K562 (cell line): ENCODE measurements around the gene C2CD5. TPM values are rescaled to one million over a fixed set of nuclear protein-coding genes. Genes with fewer than 3 reads are reported as not detected.

ENCODE experiments used
- ATAC-seq: fragments of 200-7000 bp; cut with Tn5 transposase; 3 replicates; pipeline ENCODE4 v1.9.1; 2020; ENCODE audit warnings: moderate library complexity
- BruUV-seq: library from RNA; stranded (reverse); fragments of 400-500 nt; replicated peaks from 2 replicates; lab custom pipeline; 2021; lab: Mats Ljungman, UMichigan
- CTCF ChIA-PET: fragments of 300-600 bp; formaldehyde crosslinking; extraction: SDS; loops from one replicate; lab custom pipeline; 2021; ENCODE audit warnings: low intra/inter-chr PET ratio; lab: Yijun Ruan, JAX
- POLR2A ChIA-PET: fragments of 300-600, 350-650 bp; sonication (Branson Sonifier 250); formaldehyde crosslinking; extraction: SDS; loops from one replicate; lab custom pipeline; 2021; ENCODE audit warnings: antibody characterized with exemption, inconsistent platforms; lab: Yijun Ruan, JAX
- DNase-seq, 4 experiments: peaks; one replicate each; pipeline versions ENCODE4 v3.0.0 to v3.0.0-alpha.2; 2011 to 2018; ENCODE audit warnings: low spot score in 3 of 4, mixed read lengths in 3 of 4; ENCODE audit errors: extremely low read depth in 1 of 4
- FAIRE-seq: peaks from 2 replicates; lab custom pipeline; 2011; peaks lifted over from hg19 to GRCh38; lab: Jason Lieb, UNC
- H2AFZ ChIP-seq: 2 replicates; pipeline ENCODE4 v1.6.0; 2011; ENCODE audit warnings: low read depth, low read length, control low read depth, inconsistent platforms
- H3K27ac ChIP-seq: fragments of 200-600 bp; 3 replicates; pipeline ENCODE4 v1.8.0; 2011; ENCODE audit warnings: low read depth, mild to moderate bottlenecking, control low read depth, inconsistent platforms, low read length, moderate library complexity, mixed read lengths; ENCODE audit errors: extremely low read depth
- H3K27me3 ChIP-seq, 2 experiments: fragments of 300-600 bp in 1 of 2; 2 replicates in 1 of 2; 3 replicates in 1 of 2; pipeline versions ENCODE4 v1.6.0 to v1.8.0; 2011; ENCODE audit warnings: inconsistent platforms in 2 of 2, low read length in 2 of 2, mild to moderate bottlenecking in 1 of 2, mixed read lengths in 1 of 2, moderate library complexity in 1 of 2; ENCODE audit not compliant: control insufficient read depth in 2 of 2, insufficient read depth in 2 of 2
- H3K36me3 ChIP-seq: fragments of 300-600 bp; 3 replicates; pipeline ENCODE4 v1.8.0; 2011; ENCODE audit warnings: mild to moderate bottlenecking, low read length, inconsistent platforms; ENCODE audit not compliant: control insufficient read depth, insufficient read depth
- H3K4me1 ChIP-seq, 2 experiments: fragments of 200-600 bp in 1 of 2; replicated peaks in 1 of 2; 2 replicates in 1 of 2; 3 replicates in 1 of 2; pipeline versions ENCODE4 v1.5.1 to v1.8.0; 2011; ENCODE audit warnings: inconsistent platforms in 2 of 2, low read length in 2 of 2, mild to moderate bottlenecking in 1 of 2, mixed read lengths in 1 of 2, moderate library complexity in 1 of 2; ENCODE audit not compliant: control insufficient read depth in 2 of 2, insufficient read depth in 2 of 2
- H3K4me2 ChIP-seq: 2 replicates; pipeline ENCODE4 v1.6.1; 2011; ENCODE audit warnings: low read length, control low read depth, inconsistent platforms, mixed read lengths; ENCODE audit not compliant: insufficient read depth
- H3K4me3 ChIP-seq: fragments of 200-600 bp; sonication (generic), shearing (Covaris generic); 2 replicates; pipeline ENCODE4 v1.5.1; 2016; ENCODE audit warnings: control low read depth, inconsistent platforms
- H3K79me2 ChIP-seq: fragments of 200-600 bp; 3 replicates; pipeline ENCODE4 v1.8.0; 2011; ENCODE audit warnings: low read length, inconsistent platforms; ENCODE audit not compliant: control insufficient read depth, insufficient read depth
- H3K9ac ChIP-seq, 2 experiments: 2 replicates each; pipeline versions ENCODE4 v1.6.0 to v1.6.1; 2011; ENCODE audit warnings: low read depth in 2 of 2, low read length in 2 of 2, control low read depth in 1 of 2, inconsistent platforms in 1 of 2, mild to moderate bottlenecking in 1 of 2, mixed read lengths in 1 of 2; ENCODE audit not compliant: insufficient read depth in 1 of 2
- H3K9me1 ChIP-seq: one replicate; pipeline ENCODE4 v1.6.0; 2011; ENCODE audit warnings: inconsistent platforms, mild to moderate bottlenecking, low read length, moderate library complexity; ENCODE audit not compliant: control insufficient read depth, insufficient read depth
- H3K9me3 ChIP-seq: replicated peaks from 2 replicates; pipeline ENCODE4 v1.5.1; 2011; ENCODE audit warnings: low read depth, low read length, inconsistent platforms; ENCODE audit not compliant: control insufficient read depth, insufficient read depth
- H4K20me1 ChIP-seq: replicated peaks from 2 replicates; pipeline ENCODE4 v1.6.1; 2011; ENCODE audit warnings: low read length, inconsistent platforms, mixed read lengths; ENCODE audit not compliant: control insufficient read depth, insufficient read depth
- CBX5 ChIP-seq: IDR thresholded peaks from 2 replicates; pipeline ENCODE4 v1.6.1; 2014; ENCODE audit warnings: low read depth, borderline replicate concordance
- CBX8 ChIP-seq: fragments of 200-600 bp; sonication (generic); IDR thresholded peaks from 2 replicates; pipeline ENCODE4 v1.6.1; 2012; ENCODE audit warnings: borderline replicate concordance, mixed run types, low read depth, mild to moderate bottlenecking, moderate library complexity, mixed read lengths, low read length, control low read depth, inconsistent platforms; ENCODE audit not compliant: poor library complexity, severe bottlenecking; ENCODE audit errors: extremely low read depth
- ESRRB ChIP-seq: fragments of 250-450 bp; sonication (Bioruptor Pico); IDR thresholded peaks from 2 replicates; pipeline ENCODE4 v1.5.0; 2020; ENCODE audit warnings: mild to moderate bottlenecking, moderate library complexity, borderline replicate concordance
- FOXK2 ChIP-seq, 2 experiments: fragments of 450-650 bp; IDR thresholded peaks in 1 of 2; conservative IDR thresholded peaks in 1 of 2; 2 replicates each; pipeline ENCODE4 v1.6.1; 2016; ENCODE audit warnings: low read depth in 2 of 2, mild to moderate bottlenecking in 1 of 2
- HSF4 ChIP-seq: fragments of 250-450 bp; sonication (Bioruptor Pico); IDR thresholded peaks from 2 replicates; pipeline ENCODE4 v2.1.2; 2022; ENCODE audit warnings: mild to moderate bottlenecking, moderate library complexity, borderline replicate concordance
- MTA2 ChIP-seq: fragments of 450-650 bp; IDR thresholded peaks from 2 replicates; pipeline ENCODE4 v1.6.1; 2016; ENCODE audit warnings: low read depth
- MYBL2 ChIP-seq, 2 experiments: fragments of 450-650 bp in 1 of 2; sonication (generic) in 1 of 2; formaldehyde crosslinking in 1 of 2; IDR thresholded peaks; 2 replicates each; pipeline versions ENCODE4 v1.6.1 to v1.8.1; 2017 to 2022; ENCODE audit warnings: borderline replicate concordance in 1 of 2, inconsistent platforms in 1 of 2, low read depth in 1 of 2, mild to moderate bottlenecking in 1 of 2, missing genetic modification reagents in 1 of 2, moderate library complexity in 1 of 2
- NR2C1 ChIP-seq, 2 experiments: fragments of 450-650 bp; IDR thresholded peaks; 2 replicates each; pipeline ENCODE4 v1.6.1; 2017; ENCODE audit warnings: mild to moderate bottlenecking in 2 of 2, antibody characterized with exemption in 1 of 2, inconsistent platforms in 1 of 2, missing compliant biosample characterization in 1 of 2, missing genetic modification characterization in 1 of 2
- SMAD4 ChIP-seq: fragments of 250-450 bp; sonication (Bioruptor Pico); conservative IDR thresholded peaks from 2 replicates; pipeline ENCODE4 v1.8.0; 2021; ENCODE audit warnings: inconsistent platforms, mild to moderate bottlenecking, moderate library complexity
- whole genome bisulfite sequencing: fragments of 100-300 bp; shearing (Covaris generic); methylation state at CpG from one replicate; pipeline ENCODE4 v1.1.6; 2016; ENCODE audit warnings: low coverage, mixed read lengths; ENCODE audit not compliant: insufficient coverage; ENCODE audit errors: missing lambda C conversion rate; 5-methylcytosine and 5-hydroxymethylcytosine counted together
- in situ Hi-C: fragments of 300-500 bp; cut with MboI; formaldehyde crosslinking; loops from 4 replicates; pipeline ENCODE4 v1.15.0; 2018; ENCODE audit warnings: inconsistent platforms, mixed read lengths
- intact Hi-C: fragments of 100-400 bp; cut with micrococcal nuclease; formaldehyde crosslinking; loops from 2 replicates; pipeline ENCODE4 v1.14.2; 2022
- polyA plus RNA-seq, 8 experiments: library from polyadenylated mRNA; depleted of rRNA in 4 of 8; stranded (reverse) in 5 of 8; unstranded in 3 of 8; fragments of >200 nt; fragmentation: Nextera tagmentation in 2 of 8; fragmentation: Illumina TruSeq in 1 of 8; extraction: Ambion mirVana in 2 of 8; extraction: Trizol in 1 of 8; gene quantifications; 2 replicates each; pipeline versions ENCODE4 v1.2.1 to v1.2.3, GENCODE V29; 2011 to 2014; ENCODE audit warnings: inconsistent platforms in 1 of 8, missing spikeins in 1 of 8
- total RNA-seq, 7 experiments: library from RNA; depleted of rRNA in 6 of 7; stranded (reverse); fragments of >200 nt in 6 of 7; fragmentation: Illumina TruSeq in 2 of 7; extraction: Trizol in 2 of 7; gene quantifications; 2 replicates each; pipeline versions ENCODE4 v1.2.1 to v1.2.3, GENCODE V29; 2011 to 2021; ENCODE audit warnings: low replicate concordance in 1 of 7
- TF ChIP-seq, protein P1 (sequence below): fragments of 200-800 bp; sonication (Bioruptor generic); IDR thresholded peaks from 2 replicates; pipeline ENCODE4 v1.6.1; 2017; ENCODE audit warnings: missing genetic modification characterization, missing compliant biosample characterization

C2CD5 gene
- total and polyA plus RNA-seq, 9 of the 15 experiments (the other 6 are each of a cell fraction or from before 2014, with no cell fraction given) = 5.1 to 24.1 (median 14.3) TPM

DNA sequence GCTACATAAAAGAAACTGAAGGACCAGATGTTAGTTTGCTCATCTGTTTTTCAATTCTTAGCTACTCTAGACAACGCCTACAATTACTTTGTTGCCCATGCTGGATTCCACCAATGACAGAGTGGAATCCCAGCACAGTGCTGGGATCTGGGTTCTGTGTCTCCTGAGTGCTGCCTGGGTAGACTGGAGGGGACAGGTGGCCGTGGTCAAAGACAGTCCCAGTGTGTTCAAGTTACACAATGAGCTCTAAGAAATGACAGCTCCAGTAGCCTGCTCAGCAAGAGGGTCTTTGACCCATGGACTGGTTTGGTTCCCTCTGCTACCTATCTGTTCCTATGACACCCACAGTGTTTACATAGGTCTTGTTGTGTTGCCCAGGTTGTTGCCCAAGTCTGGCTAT, 38.5 kb downstream of the C2CD5 start:
- peaks cover 8% of the 10 kb centered on the region; the same call in 2 of the 3 replicates for H3K36me3 ChIP-seq
- TF ChIP-seq MTA2 = no peak
- no peak for TF ChIP-seq MYBL2 (IDR thresholded peaks at IDR 0.05; ENCODE audit: low read depth)
- no peak for TF ChIP-seq MYBL2 (CRISPR knock-in tag; IDR thresholded peaks at IDR 0.05; ENCODE audit: borderline replicate concordance)
- no peak for TF ChIP-seq NR2C1 (IDR thresholded peaks at IDR 0.05)
- no peak for TF ChIP-seq NR2C1 (tag; IDR thresholded peaks at IDR 0.05)
- no peak for TF ChIP-seq ESRRB (CRISPR knock-in tag)
- no peak for TF ChIP-seq HSF4 (CRISPR knock-in tag)
- no peak for TF ChIP-seq CBX5
- no peak for TF ChIP-seq FOXK2 (conservative IDR thresholded peaks at IDR 0.05 in 1 of 2, IDR thresholded peaks at IDR 0.05 in 1 of 2; ENCODE audit: low read depth in 2 of 2)
- TF ChIP-seq, protein P1, sequence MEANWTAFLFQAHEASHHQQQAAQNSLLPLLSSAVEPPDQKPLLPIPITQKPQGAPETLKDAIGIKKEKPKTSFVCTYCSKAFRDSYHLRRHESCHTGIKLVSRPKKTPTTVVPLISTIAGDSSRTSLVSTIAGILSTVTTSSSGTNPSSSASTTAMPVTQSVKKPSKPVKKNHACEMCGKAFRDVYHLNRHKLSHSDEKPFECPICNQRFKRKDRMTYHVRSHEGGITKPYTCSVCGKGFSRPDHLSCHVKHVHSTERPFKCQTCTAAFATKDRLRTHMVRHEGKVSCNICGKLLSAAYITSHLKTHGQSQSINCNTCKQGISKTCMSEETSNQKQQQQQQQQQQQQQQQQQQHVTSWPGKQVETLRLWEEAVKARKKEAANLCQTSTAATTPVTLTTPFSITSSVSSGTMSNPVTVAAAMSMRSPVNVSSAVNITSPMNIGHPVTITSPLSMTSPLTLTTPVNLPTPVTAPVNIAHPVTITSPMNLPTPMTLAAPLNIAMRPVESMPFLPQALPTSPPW = no peak
- TF ChIP-seq SMAD4 (CRISPR knock-in tag) = no peak
- TF ChIP-seq CBX8 = no peak
- TF ChIP-seq, all 486 proteins: peak for 0
- no TSS peak for BruUV-seq
- Histone ChIP-seq H3K27me3 (no peaks in the 10 kb centered on the region), H2AFZ (no peak overlapping the region), H4K20me1 (no peaks in the 10 kb centered on the region), H3K4me3 (no peak overlapping the region), H3K27ac (no peak overlapping the region), H3K4me2 (no peak overlapping the region), H3K9ac (no peak overlapping the region), H3K9me3 (no peaks in the 10 kb centered on the region), H3K4me1 (no peaks in the 10 kb centered on the region), H3K79me2 (no peaks in the 10 kb centered on the region), H3K9me1 (no peaks in the 10 kb centered on the region)
- ATAC-seq (no peak), DNase-seq (no peak), FAIRE-seq (no peak)
- intact Hi-C loops (no loop called here), in situ Hi-C loops (no loop called here)
- WGBS = 93% methylated on average over 1 of the region's 2 CpGs
- ChIA-PET CTCF (no interaction called here), POLR2A (interaction anchor here (1.2 kb wide), 1 partner anchor 39 kb away, joined by 4 read pairs; the partner anchor contains the start of gene C2CD5)
